GM12873 (cell line): ENCODE data around the gene LRRC40.

Source experiments
- CTCF ChIP-seq: IDR thresholded peaks from 2 replicates; pipeline ENCODE4 v1.5.1; 2012; ENCODE audit warnings: low read depth, mild to moderate bottlenecking, moderate library complexity, low read length, control low read depth; ENCODE audit not compliant: insufficient read depth; ENCODE audit errors: missing control alignments

Gene LRRC40

GRCh38 chr1:70112838-70113237, 92.5 kb downstream of the LRRC40 start:
- peak; percentile 44 for TF ChIP-seq CTCF

GRCh38 chr1:70109241-70109640, 96.1 kb downstream of the LRRC40 start:
- no peak for TF ChIP-seq CTCF

GRCh38 chr1:70103770-70104169, 101.6 kb downstream of the LRRC40 start:
- TF ChIP-seq CTCF = no peak

GRCh38 chr1:70101774-70102173, 103.6 kb downstream of the LRRC40 start:
- TF ChIP-seq CTCF = no peak

- no peak for TF ChIP-seq CTCF
Observed at GRCh38 chr1:70101231-70101630, 104.1 kb downstream of the LRRC40 start.
